ENCODE data around the gene SYNE4. TPM values are rescaled to one million over a fixed set of nuclear protein-coding genes. Genes with fewer than 3 reads are reported as not detected.

The SYNE4 gene
- total and polyA plus RNA-seq, 2 of the 13 experiments (the other 11 are each of a cell fraction or from before 2014, with no cell fraction given): 13.7 to 23.0 TPM

- TF ChIP-seq FIP1L1 (IDR thresholded peaks at IDR 0.05; ENCODE audit: borderline replicate concordance, insufficient read depth, low read depth, low read length): no peak
- peak; percentile 23; the same call in 1 of the 2 replicates for TF ChIP-seq CSRNP1 (CRISPR knock-in tag; IDR thresholded peaks at IDR 0.05)
- TF ChIP-seq ZNF317 (CRISPR knock-in tag; IDR thresholded peaks at IDR 0.05): peak; percentile 75; the same call in 1 of the 2 replicates
- peak; percentile 47; the same call in 1 of the 2 replicates for TF ChIP-seq PCBP1 (IDR thresholded peaks at IDR 0.05; ENCODE audit: borderline replicate concordance, low read depth, low read length)
- peak; percentile 78; the same call in 1 of the 2 replicates for TF ChIP-seq ZBTB34 (CRISPR knock-in tag; IDR thresholded peaks at IDR 0.05)
- TF ChIP-seq SOX13 (IDR thresholded peaks at IDR 0.05): no peak; the same call in 1 of the 2 replicates
- TF ChIP-seq SOX13 (CRISPR knock-in tag; conservative IDR thresholded peaks at IDR 0.05 in 1 of 2, IDR thresholded peaks at IDR 0.05 in 1 of 2): no peak
- no peak for TF ChIP-seq ZNF101 (CRISPR knock-in tag; IDR thresholded peaks at IDR 0.05; ENCODE audit: borderline replicate concordance, low read depth)
- TF ChIP-seq KLF6 (CRISPR knock-in tag; IDR thresholded peaks at IDR 0.05): 0 out of 2 replicates have a peak, but pooled peaks have one; percentile 14
- no peak for TF ChIP-seq ETV6 (CRISPR knock-in tag; conservative IDR thresholded peaks at IDR 0.05)
- TF ChIP-seq, protein P1, sequence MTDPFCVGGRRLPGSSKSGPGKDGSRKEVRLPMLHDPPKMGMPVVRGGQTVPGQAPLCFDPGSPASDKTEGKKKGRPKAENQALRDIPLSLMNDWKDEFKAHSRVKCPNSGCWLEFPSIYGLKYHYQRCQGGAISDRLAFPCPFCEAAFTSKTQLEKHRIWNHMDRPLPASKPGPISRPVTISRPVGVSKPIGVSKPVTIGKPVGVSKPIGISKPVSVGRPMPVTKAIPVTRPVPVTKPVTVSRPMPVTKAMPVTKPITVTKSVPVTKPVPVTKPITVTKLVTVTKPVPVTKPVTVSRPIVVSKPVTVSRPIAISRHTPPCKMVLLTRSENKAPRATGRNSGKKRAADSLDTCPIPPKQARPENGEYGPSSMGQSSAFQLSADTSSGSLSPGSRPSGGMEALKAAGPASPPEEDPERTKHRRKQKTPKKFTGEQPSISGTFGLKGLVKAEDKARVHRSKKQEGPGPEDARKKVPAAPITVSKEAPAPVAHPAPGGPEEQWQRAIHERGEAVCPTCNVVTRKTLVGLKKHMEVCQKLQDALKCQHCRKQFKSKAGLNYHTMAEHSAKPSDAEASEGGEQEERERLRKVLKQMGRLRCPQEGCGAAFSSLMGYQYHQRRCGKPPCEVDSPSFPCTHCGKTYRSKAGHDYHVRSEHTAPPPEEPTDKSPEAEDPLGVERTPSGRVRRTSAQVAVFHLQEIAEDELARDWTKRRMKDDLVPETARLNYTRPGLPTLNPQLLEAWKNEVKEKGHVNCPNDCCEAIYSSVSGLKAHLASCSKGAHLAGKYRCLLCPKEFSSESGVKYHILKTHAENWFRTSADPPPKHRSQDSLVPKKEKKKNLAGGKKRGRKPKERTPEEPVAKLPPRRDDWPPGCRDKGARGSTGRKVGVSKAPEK (CRISPR knock-in tag; IDR thresholded peaks at IDR 0.05; ENCODE audit: borderline replicate concordance): peak; percentile 46; the same call in 1 of the 2 replicates
- peak; percentile 59 for TF ChIP-seq ETV5 (CRISPR knock-in tag; IDR thresholded peaks at IDR 0.05; ENCODE audit: borderline replicate concordance)
- peak; percentile 60; the same call in 1 of the 2 replicates for TF ChIP-seq AKAP8 (CRISPR knock-in tag; IDR thresholded peaks at IDR 0.05)
- TF ChIP-seq HNRNPUL1 (IDR thresholded peaks at IDR 0.05; ENCODE audit: low read depth, low read length): 0 out of 2 replicates have a peak, but pooled peaks have one; percentile 65
- no peak for TF ChIP-seq ZNF773 (CRISPR knock-in tag; IDR thresholded peaks at IDR 0.05; ENCODE audit: borderline replicate concordance)
- no peak for TF ChIP-seq RFX3 (CRISPR knock-in tag; IDR thresholded peaks at IDR 0.05)
- no peak for TF ChIP-seq TEAD2 (CRISPR knock-in tag; IDR thresholded peaks at IDR 0.05)
- TF ChIP-seq MXD4 (CRISPR knock-in tag; IDR thresholded peaks at IDR 0.05): no peak
- no peak for TF ChIP-seq CHCHD3 (CRISPR knock-in tag; IDR thresholded peaks at IDR 0.05)
- TF ChIP-seq BHLHE40 (IDR thresholded peaks at IDR 0.05; ENCODE audit: low read length): peak; percentile 100
- TF ChIP-seq SRY (CRISPR knock-in tag; IDR thresholded peaks at IDR 0.05): peak; percentile 92
- TF ChIP-seq JUNB (CRISPR knock-in tag; IDR thresholded peaks at IDR 0.05; ENCODE audit: borderline replicate concordance): no peak
- peak; percentile 84 for TF ChIP-seq HOXA3 (CRISPR knock-in tag; IDR thresholded peaks at IDR 0.05)
- peak; percentile 26; the same call in 1 of the 2 replicates for TF ChIP-seq TP53 (CRISPR knock-in tag; conservative IDR thresholded peaks at IDR 0.05)
- peak; percentile 97 for TF ChIP-seq ARNTL (CRISPR knock-in tag; IDR thresholded peaks at IDR 0.05)
- TF ChIP-seq NFE2L2 (IDR thresholded peaks at IDR 0.05; ENCODE audit: low read length): no peak
These were observed 45.6 kb upstream of the SYNE4 start, which contains the start of gene THAP8 (continued) for GRCh38 chr19:36054119-36054732.

Data from HepG2 (cell line).